CD4-positive, alpha-beta memory T cell (primary cell): ENCODE measurements around the gene FCGR3A. TPM values are rescaled to one million over a fixed set of nuclear protein-coding genes. Genes with fewer than 3 reads are reported as not detected.
A peak's percentile ranks its signal among the peaks of the same experiment; 100 is the strongest.
"Not testable (repeated sequence)": the region's sequence is repeated elsewhere in the genome, so short reads cannot be mapped to it uniquely, and the experiment has no call there.

Source experiments
- CTCF ChIA-PET: fragments of 350-600 bp; sonication (Branson Sonifier 250); formaldehyde crosslinking; loops from one replicate; lab custom pipeline; 2021; ENCODE audit warnings: inconsistent platforms; ENCODE audit not compliant: partially characterized antibody; lab: Charles Lee
- POLR2A ChIA-PET: fragments of 350-600 bp; sonication (Branson Sonifier 250); formaldehyde crosslinking; loops from one replicate; lab custom pipeline; 2021; ENCODE audit not compliant: partially characterized antibody; lab: Charles Lee
- DNase-seq, 5 donors: peaks; one replicate each; pipeline versions ENCODE4 v3.0.0 to v3.0.0-alpha.2; 2020 to 2022; ENCODE audit warnings: mixed read lengths in 1 of 5
- H3K27ac ChIP-seq: one replicate; pipeline ENCODE4 v1.7.0; 2013; ENCODE audit warnings: low read depth, low read length
- H3K27me3 ChIP-seq: 2 replicates; pipeline ENCODE4 v1.7.0; 2013; ENCODE audit warnings: mild to moderate bottlenecking, low read length, moderate library complexity; ENCODE audit not compliant: insufficient read depth
- H3K36me3 ChIP-seq: 2 replicates; pipeline ENCODE4 v1.7.0; 2013; ENCODE audit warnings: mild to moderate bottlenecking, low read length, moderate library complexity; ENCODE audit not compliant: insufficient read depth
- H3K4me1 ChIP-seq: 2 replicates; pipeline ENCODE4 v1.7.0; 2013; ENCODE audit warnings: mild to moderate bottlenecking, low read length, moderate library complexity; ENCODE audit not compliant: insufficient read depth
- H3K4me3 ChIP-seq, 2 donors: one replicate each; pipeline ENCODE4 v1.7.0; 2013; ENCODE audit warnings: low read length in 2 of 2, mild to moderate bottlenecking in 1 of 2
- H3K9me3 ChIP-seq, 2 donors: one replicate each; pipeline ENCODE4 v1.7.0; 2013; ENCODE audit warnings: low read length in 2 of 2, control low read depth in 1 of 2; ENCODE audit not compliant: control insufficient read depth in 1 of 2
- H3K27ac Mint-ChIP-seq, 7 donors: one replicate each; pipeline ENCODE4 v1.8.0; 2020 to 2021; ENCODE audit warnings: mixed read lengths in 7 of 7, mild to moderate bottlenecking in 6 of 7, inconsistent platforms in 3 of 7, moderate library complexity in 3 of 7
- H3K27me3 Mint-ChIP-seq, 2 donors: one replicate each; pipeline ENCODE4 v1.8.0; 2020 to 2021; ENCODE audit warnings: mixed read lengths in 2 of 2
- H3K36me3 Mint-ChIP-seq, 2 donors: one replicate each; pipeline ENCODE4 v1.8.0; 2020 to 2021; ENCODE audit warnings: mixed read lengths in 2 of 2, inconsistent platforms in 1 of 2, mild to moderate bottlenecking in 1 of 2
- H3K4me1 Mint-ChIP-seq, 4 donors: one replicate each; pipeline ENCODE4 v1.8.0; 2020 to 2021; ENCODE audit warnings: mixed read lengths in 4 of 4, mild to moderate bottlenecking in 1 of 4
- H3K4me3 Mint-ChIP-seq, 8 donors: one replicate each; pipeline ENCODE4 v1.8.0; 2020 to 2021; ENCODE audit warnings: mixed read lengths in 8 of 8, mild to moderate bottlenecking in 7 of 8, moderate library complexity in 6 of 8, inconsistent platforms in 3 of 8
- H3K9me3 Mint-ChIP-seq, 8 donors: one replicate each; pipeline ENCODE4 v1.8.0; 2020 to 2021; ENCODE audit warnings: mixed read lengths in 8 of 8, mild to moderate bottlenecking in 5 of 8, inconsistent platforms in 3 of 8, moderate library complexity in 1 of 8
- intact Hi-C: fragments of 100-400 bp; cut with micrococcal nuclease; formaldehyde crosslinking; loops from one replicate; pipeline ENCODE4 v1.15.1; 2023
- polyA plus RNA-seq, 2 donors: library from polyadenylated mRNA; unstranded; fragments of 300-500 nt; fragmentation: Illumina TruSeq; gene quantifications; one replicate each; pipeline ENCODE4 v1.2.3, GENCODE V29; 2021
- total RNA-seq, 2 experiments: library from RNA; stranded (reverse); gene quantifications; one replicate each; pipeline ENCODE4 v1.2.3, GENCODE V29; 2021

FCGR3A gene
- total and polyA plus RNA-seq, 4 experiments from 2014 or later: 0.14 to 2.1 (median 0.81) TPM; not detected in 1

DNA sequence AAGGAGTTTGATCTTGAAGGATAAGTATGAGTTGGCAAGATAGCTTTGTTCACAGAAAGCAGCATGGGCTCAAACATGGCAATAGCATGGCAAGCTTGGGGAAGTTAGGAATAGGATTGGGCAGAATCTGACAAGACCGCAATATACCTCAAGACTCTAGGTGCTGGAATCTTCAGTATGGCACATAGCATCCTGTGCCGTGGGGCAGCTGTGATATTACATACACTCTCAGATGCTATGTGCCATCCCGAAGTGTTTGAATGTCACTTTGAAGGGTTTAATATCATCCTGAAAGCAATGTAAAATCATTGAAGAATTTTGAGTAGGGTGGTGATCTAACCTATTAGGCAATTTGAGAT is 17.0 kb upstream of the FCGR3A start:
- H3K27me3 ChIP-seq, H3K36me3 Mint-ChIP-seq, H3K4me1 Mint-ChIP-seq, H3K9me3 Mint-ChIP-seq, intact Hi-C loops, H3K4me3 Mint-ChIP-seq, H3K27ac Mint-ChIP-seq, H3K27me3 Mint-ChIP-seq, DNase-seq, H3K9me3 ChIP-seq, H3K27ac ChIP-seq, H3K36me3 ChIP-seq, H3K4me3 ChIP-seq, H3K4me1 ChIP-seq, POLR2A ChIA-PET: not testable (repeated sequence)
- CTCF ChIA-PET: interaction anchor here (2.7 kb wide), 1 partner anchor 172 kb away, joined by 16 read pairs; no protein-coding TSS in a partner anchor

DNA sequence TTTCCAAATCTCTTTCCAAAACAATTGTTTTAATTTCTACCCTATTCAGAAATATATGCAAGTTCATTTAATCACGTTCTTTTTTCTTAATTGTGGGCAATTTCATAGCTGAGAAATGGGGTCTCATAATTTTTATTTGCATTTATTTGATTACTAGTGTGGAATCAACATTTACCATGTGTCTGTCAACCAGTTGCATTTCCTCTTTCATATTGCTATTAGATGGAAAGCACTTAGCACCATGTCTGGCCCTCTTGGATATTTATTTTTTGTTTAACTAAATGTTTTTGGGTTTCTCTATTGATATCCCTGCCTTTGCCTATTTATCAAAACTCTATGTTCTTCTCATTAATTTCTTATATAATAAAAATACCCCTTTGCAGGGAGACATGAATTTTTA is 13.9 kb upstream of the FCGR3A start:
- intact Hi-C loops, H3K36me3 Mint-ChIP-seq, H3K27ac ChIP-seq, H3K9me3 Mint-ChIP-seq, H3K27me3 Mint-ChIP-seq, POLR2A ChIA-PET, CTCF ChIA-PET, H3K4me3 Mint-ChIP-seq, H3K9me3 ChIP-seq, H3K4me3 ChIP-seq, H3K27me3 ChIP-seq, H3K27ac Mint-ChIP-seq, H3K36me3 ChIP-seq, DNase-seq: not testable (repeated sequence)
- H3K4me1 Mint-ChIP-seq: peaks cover 9 to 17% (median 13%) of the 10 kb centered on the region in 4 donors
- H3K4me1 ChIP-seq: peaks cover 10% of the 10 kb centered on the region

- H3K27me3 ChIP-seq, POLR2A ChIA-PET, H3K27me3 Mint-ChIP-seq, H3K36me3 Mint-ChIP-seq, H3K9me3 ChIP-seq, H3K36me3 ChIP-seq, H3K9me3 Mint-ChIP-seq, CTCF ChIA-PET, H3K4me3 ChIP-seq, intact Hi-C loops, H3K27ac ChIP-seq, H3K4me3 Mint-ChIP-seq, DNase-seq, H3K27ac Mint-ChIP-seq: not testable (repeated sequence)
- peaks cover 9 to 17% (median 13%) of the 10 kb centered on the region in 4 donors for H3K4me1 Mint-ChIP-seq
- peaks cover 10% of the 10 kb centered on the region for H3K4me1 ChIP-seq
Observed at GRCh38 chr1:161562441-161562840, 12.8 kb upstream of the FCGR3A start.

GRCh38 chr1:161560960-161561715 is 11.5 kb upstream of the FCGR3A start:
- H3K4me3 ChIP-seq, H3K9me3 ChIP-seq, POLR2A ChIA-PET, H3K27me3 Mint-ChIP-seq, H3K9me3 Mint-ChIP-seq, CTCF ChIA-PET, H3K36me3 Mint-ChIP-seq, H3K4me1 ChIP-seq, H3K27ac ChIP-seq, H3K27me3 ChIP-seq, H3K36me3 ChIP-seq: not testable (repeated sequence)
- intact Hi-C loops: loop anchor here (2.0 kb wide), 1 partner anchor 74 kb away; no protein-coding TSS in a partner anchor
- H3K4me3 Mint-ChIP-seq: peak overlapping the region in 5 of 8 donors; percentile 15 to 81 (median 74)
- peak overlapping the region in 4 of 7 donors; percentile 38 to 65 (median 53) for H3K27ac Mint-ChIP-seq
- peak in 4 of 5 donors; percentile 10 to 18 (median 16) for DNase-seq
- H3K4me1 Mint-ChIP-seq: peaks cover 5 to 13% (median 9%) of the 10 kb centered on the region in 4 donors

DNA sequence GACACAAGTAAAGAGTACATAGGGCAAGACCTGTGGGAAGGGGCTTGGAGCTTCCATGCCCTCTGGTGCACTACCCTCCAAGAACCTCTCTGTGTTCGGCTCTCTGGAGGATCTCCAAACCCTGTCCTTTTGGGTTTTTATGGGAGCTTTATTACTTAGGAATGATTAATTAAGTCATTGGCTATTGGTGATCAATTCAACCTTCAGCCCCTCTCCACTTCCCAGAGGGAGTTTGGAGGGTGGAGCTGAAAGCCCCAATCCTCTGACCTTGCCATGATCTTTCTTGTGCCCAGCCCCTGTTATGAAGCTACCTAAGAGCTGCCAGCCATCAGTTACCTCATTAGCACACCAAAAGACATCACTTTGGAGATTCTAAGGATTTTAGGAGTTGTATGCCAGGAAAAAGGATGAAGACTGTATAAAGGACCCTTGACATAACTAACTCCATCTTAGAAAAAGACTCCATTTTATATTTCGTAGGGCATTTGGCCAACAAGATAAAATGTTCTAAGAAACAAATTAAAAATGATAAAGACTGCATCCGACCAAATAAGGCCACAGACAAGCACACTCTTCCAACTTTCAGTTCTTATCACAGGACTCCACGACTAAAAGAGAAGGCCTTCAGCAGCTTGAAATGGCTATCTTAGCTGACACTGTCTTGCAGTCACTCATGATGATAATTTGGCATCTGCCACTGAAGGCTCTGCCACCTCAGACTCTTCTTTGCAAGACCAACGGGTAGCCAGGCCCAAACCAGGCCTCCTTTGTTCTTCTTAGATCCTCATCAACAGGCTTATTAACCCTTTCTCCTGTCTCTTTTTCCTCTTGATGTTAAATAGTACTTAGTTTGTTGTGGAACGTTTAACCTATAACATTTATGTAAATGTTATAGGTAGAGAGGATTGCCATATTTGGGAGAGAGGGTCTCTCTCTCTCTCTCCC is 8.2 kb upstream of the FCGR3A start:
- H3K4me3 ChIP-seq, H3K27me3 ChIP-seq, H3K36me3 ChIP-seq, intact Hi-C loops, H3K27ac Mint-ChIP-seq, H3K27me3 Mint-ChIP-seq, CTCF ChIA-PET, H3K36me3 Mint-ChIP-seq, H3K4me1 ChIP-seq, DNase-seq, H3K27ac ChIP-seq, H3K4me3 Mint-ChIP-seq, H3K9me3 Mint-ChIP-seq, POLR2A ChIA-PET, H3K9me3 ChIP-seq: not testable (repeated sequence)
- peaks cover 9 to 28% (median 19%) of the 10 kb centered on the region in 4 donors for H3K4me1 Mint-ChIP-seq

DNA sequence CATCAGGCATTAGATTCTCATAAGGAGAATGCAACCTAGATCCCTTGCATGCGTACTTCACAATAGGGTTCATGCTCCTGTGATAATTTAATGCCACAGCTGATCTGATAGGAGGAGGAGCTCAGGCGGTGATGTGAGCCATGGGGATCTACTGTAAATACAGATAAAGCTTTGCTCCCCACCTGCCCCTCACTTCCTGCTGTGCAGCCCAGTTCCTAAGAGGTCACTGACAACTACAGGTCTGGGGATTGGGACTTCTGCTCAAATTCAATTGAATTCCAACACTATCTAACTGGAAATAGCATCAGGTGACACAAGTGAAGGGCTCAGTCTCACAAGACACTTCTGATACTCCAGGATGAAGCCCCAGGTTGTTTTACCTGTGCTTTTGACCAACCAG is 7.4 kb upstream of the FCGR3A start:
- H3K36me3 Mint-ChIP-seq, DNase-seq, H3K9me3 Mint-ChIP-seq, intact Hi-C loops, POLR2A ChIA-PET, H3K4me1 ChIP-seq, H3K4me3 Mint-ChIP-seq, H3K27ac Mint-ChIP-seq, H3K27me3 Mint-ChIP-seq, H3K36me3 ChIP-seq, H3K9me3 ChIP-seq, H3K27me3 ChIP-seq, H3K4me3 ChIP-seq, CTCF ChIA-PET, H3K27ac ChIP-seq: not testable (repeated sequence)
- H3K4me1 Mint-ChIP-seq: peaks cover 9 to 28% (median 19%) of the 10 kb centered on the region in 4 donors

GRCh38 chr1:161556143-161556542 is 6.5 kb upstream of the FCGR3A start:
- intact Hi-C loops, H3K4me3 Mint-ChIP-seq, H3K27me3 Mint-ChIP-seq, H3K4me1 ChIP-seq, H3K4me3 ChIP-seq, H3K27ac Mint-ChIP-seq, H3K36me3 ChIP-seq, POLR2A ChIA-PET, H3K9me3 Mint-ChIP-seq, H3K27me3 ChIP-seq, DNase-seq, CTCF ChIA-PET, H3K36me3 Mint-ChIP-seq, H3K9me3 ChIP-seq, H3K27ac ChIP-seq: not testable (repeated sequence)
- H3K4me1 Mint-ChIP-seq: peaks cover 7 to 24% (median 16%) of the 10 kb centered on the region in 4 donors
